ENCODE results near the gene NHLH2. TPM values are rescaled to one million over a fixed set of nuclear protein-coding genes. Genes with fewer than 3 reads are reported as not detected.

NHLH2 gene
- total RNA-seq, 3 donors from 2014 or later, result not detected

DNA sequence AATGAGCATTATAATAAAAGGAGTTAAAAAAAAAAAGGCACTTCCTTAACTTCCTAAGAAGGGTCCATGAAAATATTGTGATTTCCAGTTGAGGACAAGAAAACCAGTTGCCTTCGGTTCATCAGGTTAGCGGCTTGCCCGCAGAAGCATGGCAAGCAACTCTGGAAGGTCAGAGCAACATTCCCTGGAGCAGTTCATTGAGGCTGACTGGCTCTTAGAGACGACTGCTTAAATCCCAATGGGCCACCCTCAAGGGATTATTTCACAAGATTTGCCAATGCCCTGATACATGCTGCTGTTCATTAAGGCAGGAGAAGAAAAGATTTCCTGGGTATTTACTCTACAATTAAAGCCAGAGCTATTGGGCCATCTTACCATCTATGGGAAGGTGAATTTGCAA, 43.4 kb downstream of the NHLH2 start:
- H3K9me3 Mint-ChIP-seq, result no peaks in the 10 kb centered on the region
- ATAC-seq (no peak), DNase-seq (no peak)
- H3K27me3 Mint-ChIP-seq (ENCODE audit: low read depth), result peaks cover 21% of the 10 kb centered on the region
- H3K4me1 Mint-ChIP-seq (ENCODE audit: low read depth), result no peaks in the 10 kb centered on the region
- H3K36me3 Mint-ChIP-seq (ENCODE audit: insufficient read depth), result no peaks in the 10 kb centered on the region
- H3K4me3 Mint-ChIP-seq, result no peak overlapping the region

DNA sequence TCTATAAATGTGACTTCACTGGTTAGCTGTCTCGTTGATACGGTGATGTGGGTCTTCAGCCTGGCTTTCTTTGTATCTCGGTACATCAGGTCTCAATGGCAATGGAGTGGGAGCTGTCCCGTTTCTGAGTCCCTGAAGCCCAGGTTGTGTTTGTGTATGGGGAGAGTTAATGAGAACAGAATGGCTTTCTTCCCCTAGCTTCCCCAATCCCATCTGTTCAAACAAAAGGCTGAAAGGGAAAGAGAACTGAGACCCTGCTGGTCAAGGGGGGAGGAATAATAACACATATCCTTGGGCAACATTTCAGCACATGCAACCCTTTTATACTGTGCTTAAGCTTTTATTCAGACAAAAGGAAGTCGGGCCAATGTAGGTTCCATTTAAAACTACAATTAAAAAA, 44.0 kb downstream of the NHLH2 start:
- H3K4me1 Mint-ChIP-seq (ENCODE audit: low read depth), result no peaks in the 10 kb centered on the region
- DNase-seq (no peak), ATAC-seq (no peak)
- peaks cover 23% of the 10 kb centered on the region for H3K27me3 Mint-ChIP-seq (ENCODE audit: low read depth)
- no peaks in the 10 kb centered on the region for H3K9me3 Mint-ChIP-seq
- no peaks in the 10 kb centered on the region for H3K36me3 Mint-ChIP-seq (ENCODE audit: insufficient read depth)
- no peak overlapping the region for H3K4me3 Mint-ChIP-seq

DNA sequence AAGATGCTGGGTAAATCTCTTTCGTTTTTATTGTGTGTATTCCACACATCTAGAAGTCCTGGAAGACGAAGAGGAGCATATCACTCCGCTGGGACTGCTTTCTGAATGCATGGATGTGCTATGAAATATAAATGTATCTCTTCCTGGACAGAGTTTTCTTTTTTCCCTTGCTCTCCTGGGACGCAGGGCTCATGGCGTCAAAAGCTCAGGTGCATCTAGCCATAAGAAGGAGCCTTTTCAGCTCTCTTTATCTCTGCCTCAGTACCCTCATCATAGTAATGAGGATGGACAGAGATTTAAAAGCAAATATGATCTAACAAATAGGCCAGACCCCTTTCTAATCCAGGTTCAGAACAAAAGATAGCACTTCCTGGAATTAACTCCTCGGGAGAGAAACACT, 44.9 kb downstream of the NHLH2 start:
- Mint-ChIP-seq H3K9me3 (no peaks in the 10 kb centered on the region), H3K36me3 (ENCODE audit: insufficient read depth) (no peaks in the 10 kb centered on the region), H3K4me1 (ENCODE audit: low read depth) (no peaks in the 10 kb centered on the region), H3K4me3 (no peak overlapping the region), H3K27me3 (ENCODE audit: low read depth) (peaks cover 25% of the 10 kb centered on the region)
- ATAC-seq (no peak), DNase-seq (no peak)

DNA sequence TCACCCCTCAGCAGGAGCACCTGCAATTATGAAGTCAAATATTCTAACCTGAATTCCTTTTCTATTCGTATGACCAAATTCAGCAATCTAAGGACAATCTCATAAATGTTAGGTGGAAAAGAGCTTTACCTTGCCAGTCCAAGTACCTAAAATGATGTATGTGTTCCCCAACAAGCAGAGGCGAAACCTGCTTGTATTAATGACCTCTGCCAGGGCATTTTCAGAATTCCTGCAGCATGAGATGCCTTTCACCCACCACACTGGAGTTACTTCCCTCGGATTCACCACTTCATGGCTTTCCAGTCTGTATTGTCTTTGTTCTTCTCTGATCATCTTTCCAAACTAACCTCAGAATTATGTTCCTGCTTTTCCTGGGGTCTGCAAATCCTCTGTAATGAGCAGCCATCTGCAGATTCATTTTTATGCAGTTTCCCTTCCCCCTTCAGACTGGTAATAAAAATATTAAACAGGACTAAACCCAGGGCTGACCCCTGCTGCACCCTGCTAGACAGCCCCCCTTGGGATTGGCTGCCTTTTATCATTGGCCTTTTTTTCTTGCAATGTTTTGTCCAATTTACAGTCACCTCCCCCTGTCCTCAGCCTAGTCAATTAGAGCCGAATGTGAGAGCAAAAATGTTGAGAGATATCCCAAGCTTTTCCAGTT, 45.8 kb downstream of the NHLH2 start:
- DNase-seq, result no peak
- Mint-ChIP-seq H3K4me1 (ENCODE audit: low read depth) (no peaks in the 10 kb centered on the region), H3K36me3 (ENCODE audit: insufficient read depth) (no peaks in the 10 kb centered on the region), H3K4me3 (no peak overlapping the region), H3K9me3 (no peaks in the 10 kb centered on the region), H3K27me3 (ENCODE audit: low read depth) (peaks cover 25% of the 10 kb centered on the region)
- ATAC-seq, result no peak

DNA sequence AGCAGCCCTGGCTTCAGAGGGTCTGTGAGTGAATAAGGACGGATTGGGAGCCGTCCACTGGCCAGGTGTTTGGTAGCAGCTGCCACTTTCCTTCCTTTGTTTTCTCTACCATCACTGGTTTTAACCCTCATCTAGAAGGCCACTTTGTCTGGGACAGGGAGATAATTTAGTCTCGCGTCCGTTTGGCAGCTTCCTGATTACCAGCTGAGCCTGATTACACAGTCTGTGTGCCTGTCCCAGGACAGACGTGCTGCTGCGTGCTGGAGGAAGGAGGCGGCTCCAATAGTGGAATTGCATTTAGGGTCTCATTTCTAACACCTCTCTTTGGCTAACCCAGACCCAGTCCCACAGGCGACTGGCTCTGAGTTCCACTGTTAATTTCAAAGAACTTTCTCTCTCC, 47.8 kb downstream of the NHLH2 start:
- peaks cover 28% of the 10 kb centered on the region for H3K27me3 Mint-ChIP-seq (ENCODE audit: low read depth)
- H3K9me3 Mint-ChIP-seq, result no peaks in the 10 kb centered on the region
- DNase-seq (no peak), ATAC-seq (no peak)
- H3K36me3 Mint-ChIP-seq (ENCODE audit: insufficient read depth), result no peaks in the 10 kb centered on the region
- no peak overlapping the region for H3K4me3 Mint-ChIP-seq
- no peaks in the 10 kb centered on the region for H3K4me1 Mint-ChIP-seq (ENCODE audit: low read depth)

DNA sequence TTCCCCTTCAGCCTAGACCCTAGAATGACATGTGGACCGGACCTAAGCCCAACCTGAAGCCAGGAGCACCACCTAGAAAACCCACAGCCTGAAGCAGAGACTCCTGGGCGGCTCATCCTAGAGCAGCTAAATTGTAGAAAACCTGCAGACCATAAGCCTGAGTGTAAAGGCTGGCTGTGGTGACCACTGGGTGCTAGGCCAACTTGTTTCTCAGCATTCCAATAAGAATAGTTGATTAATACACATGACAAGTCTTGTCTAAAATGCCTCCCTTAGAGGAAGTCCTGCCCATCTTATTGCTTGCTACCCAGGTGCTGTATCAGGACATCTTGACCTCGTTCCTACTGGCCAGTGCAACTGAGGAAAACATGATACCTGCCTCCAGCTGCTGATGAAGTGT, 49.1 kb downstream of the NHLH2 start:
- Mint-ChIP-seq H3K27me3 (ENCODE audit: low read depth) (peaks cover 28% of the 10 kb centered on the region), H3K4me1 (ENCODE audit: low read depth) (no peaks in the 10 kb centered on the region), H3K4me3 (no peak overlapping the region), H3K36me3 (ENCODE audit: insufficient read depth) (no peaks in the 10 kb centered on the region), H3K9me3 (no peaks in the 10 kb centered on the region)
- DNase-seq (no peak), ATAC-seq (no peak)

DNA sequence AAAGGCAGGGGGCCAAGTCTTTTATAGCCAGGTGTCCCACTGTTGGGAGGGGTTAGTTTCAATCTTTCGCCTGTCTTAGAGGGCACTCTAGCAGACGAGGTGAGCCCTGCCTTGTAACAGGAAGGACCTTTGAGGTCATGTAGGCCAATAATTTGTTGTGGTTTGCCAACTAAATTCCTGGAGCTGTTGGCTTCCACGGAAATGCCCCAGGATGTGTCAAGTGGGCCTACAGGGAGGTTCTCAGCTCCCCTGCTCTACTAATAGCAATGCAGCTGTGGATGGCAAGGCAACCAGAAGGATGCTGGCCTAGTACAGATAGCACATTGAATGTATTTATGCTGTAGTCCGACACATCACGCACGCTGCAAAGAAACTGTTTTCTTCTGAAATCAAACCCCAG, 50.1 kb downstream of the NHLH2 start:
- H3K36me3 Mint-ChIP-seq (ENCODE audit: insufficient read depth), result no peaks in the 10 kb centered on the region
- H3K9me3 Mint-ChIP-seq, result no peaks in the 10 kb centered on the region
- H3K27me3 Mint-ChIP-seq (ENCODE audit: low read depth), result peaks cover 28% of the 10 kb centered on the region
- DNase-seq (no peak), ATAC-seq (no peak)
- no peak overlapping the region for H3K4me3 Mint-ChIP-seq
- no peaks in the 10 kb centered on the region for H3K4me1 Mint-ChIP-seq (ENCODE audit: low read depth)

DNA sequence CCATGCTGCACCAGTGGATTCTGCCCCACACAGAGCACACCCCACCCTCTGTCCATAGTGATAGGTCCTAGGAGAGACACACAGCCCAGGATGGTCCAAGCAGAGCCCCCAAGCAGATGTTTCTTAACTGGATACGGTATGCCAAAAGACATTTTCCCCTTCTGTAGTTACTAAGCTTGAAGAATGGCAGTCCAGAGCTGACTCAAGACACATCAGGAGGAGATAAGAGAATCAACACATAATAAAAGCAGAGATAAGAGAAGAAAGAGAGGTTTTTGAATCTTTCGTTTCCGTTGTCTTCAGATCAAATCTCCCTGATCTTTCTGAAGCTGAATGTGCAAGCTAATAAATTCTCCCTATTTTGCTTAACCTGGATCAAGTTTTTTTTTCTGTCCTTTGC, 50.6 kb downstream of the NHLH2 start:
- Mint-ChIP-seq H3K36me3 (ENCODE audit: insufficient read depth) (no peaks in the 10 kb centered on the region), H3K4me1 (ENCODE audit: low read depth) (no peaks in the 10 kb centered on the region), H3K9me3 (no peaks in the 10 kb centered on the region), H3K4me3 (no peak overlapping the region), H3K27me3 (ENCODE audit: low read depth) (peaks cover 27% of the 10 kb centered on the region)
- DNase-seq, result no peak
- no peak for ATAC-seq

Other genes starting within 250 kb of the NHLH2 start
- gene VANGL1, start 199.2 kb downstream of the NHLH2 start, total RNA-seq, result 1 to 10 TPM; 1.6 to 2.1 (median 1.8) TPM
- gene CASQ2, start 72.4 kb downstream of the NHLH2 start, total RNA-seq, result not detected
- gene SLC22A15, start 135.4 kb upstream of the NHLH2 start, total RNA-seq, result under 1 TPM; 0.05 to 0.55 (median 0.08) TPM

Data from activated T-cell treated with anti-CD3 and anti-CD28 coated beads, Interleukin-2, amount 50 U/mL, for 4 hours (primary cell).